Fibroblast of lung (primary cell): Measurements from ENCODE around the gene RBM22.

ENCODE experiments used
- EZH2 ChIP-seq: IDR thresholded peaks from 2 replicates; pipeline ENCODE4 v1.5.1; 2012; ENCODE audit warnings: low read length, control low read depth, mild to moderate bottlenecking; ENCODE audit errors: missing control alignments
- TF ChIP-seq, protein P1 (sequence below), 2 donors: IDR thresholded peaks in 1 of 2; conservative IDR thresholded peaks in 1 of 2; 1 replicate in 1 of 2; 2 replicates in 1 of 2; pipeline ENCODE4 v1.5.1; 2011 to 2012; ENCODE audit warnings: low read length in 2 of 2, control low read depth in 1 of 2, inconsistent platforms in 1 of 2, low read depth in 1 of 2, mild to moderate bottlenecking in 1 of 2

DNA sequence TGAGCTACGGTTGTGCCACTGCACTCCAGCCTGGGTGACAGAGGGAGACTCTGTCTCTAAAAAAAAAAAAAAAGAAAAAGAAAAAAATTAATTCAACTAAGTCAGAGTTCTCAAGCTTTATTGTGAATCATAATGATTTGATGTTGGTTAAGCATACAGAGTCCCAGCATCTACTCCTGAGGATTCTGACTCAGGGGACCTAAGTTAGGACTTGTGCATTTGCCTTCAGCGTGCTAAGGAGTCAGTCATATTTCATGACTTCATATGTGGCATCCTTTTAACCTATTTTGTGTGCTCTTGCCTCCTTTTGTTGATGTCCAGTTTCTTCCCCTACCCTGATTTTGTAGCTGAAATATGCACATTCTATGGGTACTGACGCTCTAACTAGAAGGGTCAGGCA lies 36.9 kb downstream of the RBM22 start:
- TF ChIP-seq EZH2: no peak
- TF ChIP-seq, protein P1, sequence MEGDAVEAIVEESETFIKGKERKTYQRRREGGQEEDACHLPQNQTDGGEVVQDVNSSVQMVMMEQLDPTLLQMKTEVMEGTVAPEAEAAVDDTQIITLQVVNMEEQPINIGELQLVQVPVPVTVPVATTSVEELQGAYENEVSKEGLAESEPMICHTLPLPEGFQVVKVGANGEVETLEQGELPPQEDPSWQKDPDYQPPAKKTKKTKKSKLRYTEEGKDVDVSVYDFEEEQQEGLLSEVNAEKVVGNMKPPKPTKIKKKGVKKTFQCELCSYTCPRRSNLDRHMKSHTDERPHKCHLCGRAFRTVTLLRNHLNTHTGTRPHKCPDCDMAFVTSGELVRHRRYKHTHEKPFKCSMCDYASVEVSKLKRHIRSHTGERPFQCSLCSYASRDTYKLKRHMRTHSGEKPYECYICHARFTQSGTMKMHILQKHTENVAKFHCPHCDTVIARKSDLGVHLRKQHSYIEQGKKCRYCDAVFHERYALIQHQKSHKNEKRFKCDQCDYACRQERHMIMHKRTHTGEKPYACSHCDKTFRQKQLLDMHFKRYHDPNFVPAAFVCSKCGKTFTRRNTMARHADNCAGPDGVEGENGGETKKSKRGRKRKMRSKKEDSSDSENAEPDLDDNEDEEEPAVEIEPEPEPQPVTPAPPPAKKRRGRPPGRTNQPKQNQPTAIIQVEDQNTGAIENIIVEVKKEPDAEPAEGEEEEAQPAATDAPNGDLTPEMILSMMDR (conservative IDR thresholded peaks at IDR 0.05 in 1 of 2, IDR thresholded peaks at IDR 0.05 in 1 of 2; ENCODE audit: low read depth in 1 of 2, low read length in 2 of 2): no peak
